Measurements from ENCODE around the gene TIMP3.
A peak's percentile ranks its signal among the peaks of the same experiment; 100 is the strongest.

The TIMP3 gene

DNA sequence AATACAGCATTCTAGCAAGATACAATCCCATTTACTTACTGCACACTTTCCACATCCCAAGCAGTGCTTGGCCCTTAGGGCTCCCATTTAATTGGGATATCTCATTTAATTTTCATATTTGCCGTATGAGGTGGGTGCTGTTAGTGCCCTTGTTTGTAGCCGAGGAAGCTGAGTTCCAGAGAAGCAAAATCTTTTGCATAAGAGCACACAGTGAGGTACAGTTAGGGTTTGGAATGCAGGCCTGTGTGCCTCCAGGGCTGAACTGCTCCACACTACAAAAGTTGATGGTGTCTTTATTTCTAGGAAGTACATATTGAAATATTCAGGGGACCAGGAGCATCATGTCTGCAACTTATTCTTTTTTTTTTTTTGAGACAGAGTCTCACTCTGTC, 15.5 kb upstream of the TIMP3 start:
- DNase-seq (ENCODE audit: low spot score): no peak

DNA sequence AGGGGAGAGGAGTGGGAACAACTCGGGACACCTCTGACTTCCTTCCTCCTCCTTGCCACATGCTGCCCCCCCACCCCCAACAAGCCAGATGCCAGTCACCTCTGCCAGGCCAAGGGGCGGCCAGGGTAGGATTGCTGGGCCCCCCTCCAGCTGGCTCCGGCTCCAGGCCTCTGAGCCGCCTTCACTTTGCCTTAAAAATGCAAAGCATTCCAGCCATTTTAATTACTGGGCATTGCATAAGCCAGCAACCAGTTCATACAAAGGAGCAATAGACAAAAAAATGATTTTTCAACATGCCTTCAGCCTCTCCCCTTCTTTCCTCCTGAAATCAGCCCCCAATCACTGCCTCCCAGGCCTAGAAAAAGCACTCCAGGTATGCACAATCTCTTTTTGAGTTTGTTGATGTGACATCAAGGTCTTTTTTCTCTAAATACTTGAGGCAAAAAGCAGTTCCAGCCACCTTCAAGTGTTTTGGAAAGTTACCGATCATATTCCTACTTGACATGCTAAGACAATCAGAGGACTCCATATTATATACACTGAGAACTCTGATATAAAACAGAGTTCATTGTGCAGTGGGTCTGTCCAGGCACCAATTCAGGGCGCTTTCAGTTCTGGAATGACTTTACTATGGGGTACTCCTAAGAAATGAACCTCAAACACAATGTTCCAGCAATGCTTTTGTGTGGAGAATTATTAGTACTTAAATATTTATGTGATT, 12.4 kb upstream of the TIMP3 start:
- no peak for DNase-seq (ENCODE audit: low spot score)

- no peak for DNase-seq (ENCODE audit: low spot score)
Measured at GRCh38 chr22:32789797-32790620, 11.5 kb upstream of the TIMP3 start.

DNA sequence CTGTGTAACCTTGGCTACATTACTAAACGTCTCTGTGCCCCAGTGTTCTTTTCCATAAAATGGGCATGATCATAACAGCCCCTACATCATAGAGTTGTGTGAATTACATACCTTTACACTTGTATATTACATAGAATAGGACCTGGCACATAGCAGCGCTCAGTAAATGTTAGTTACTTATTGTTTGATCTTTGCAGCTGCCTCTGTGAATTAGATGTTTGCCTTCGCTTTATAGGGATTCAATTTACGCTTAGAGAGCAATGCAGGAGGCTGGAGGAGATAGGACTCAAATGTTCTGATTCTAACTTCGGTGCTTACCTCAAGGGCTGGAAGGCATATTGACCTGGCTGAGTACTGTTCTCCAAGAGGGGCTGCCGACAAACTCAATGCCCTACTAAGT, 10.4 kb upstream of the TIMP3 start:
- no peak for DNase-seq (ENCODE audit: low spot score)

GRCh38 chr22:32791485-32791884, 10.0 kb upstream of the TIMP3 start:
- no peak for DNase-seq (ENCODE audit: low spot score)

DNA sequence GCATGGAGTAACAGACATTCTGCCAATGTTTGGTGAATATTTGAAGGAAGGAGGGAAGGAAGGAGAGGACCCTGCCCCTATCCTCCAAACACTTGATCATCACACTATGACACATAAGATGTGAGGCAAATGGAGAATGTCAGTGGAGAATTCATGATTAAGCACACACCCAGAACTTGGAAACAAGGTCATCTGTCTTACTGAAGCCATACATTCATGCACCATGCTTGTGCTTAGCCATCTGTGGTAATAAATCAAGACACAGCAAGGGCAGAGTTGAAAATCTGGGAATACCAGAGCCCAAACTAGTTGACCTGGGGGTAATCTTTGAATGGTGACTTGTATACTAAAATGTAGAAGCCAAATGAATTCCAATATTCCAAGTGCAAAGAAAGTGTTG, 7.9 kb upstream of the TIMP3 start:
- DNase-seq (ENCODE audit: low spot score): no peak

DNA sequence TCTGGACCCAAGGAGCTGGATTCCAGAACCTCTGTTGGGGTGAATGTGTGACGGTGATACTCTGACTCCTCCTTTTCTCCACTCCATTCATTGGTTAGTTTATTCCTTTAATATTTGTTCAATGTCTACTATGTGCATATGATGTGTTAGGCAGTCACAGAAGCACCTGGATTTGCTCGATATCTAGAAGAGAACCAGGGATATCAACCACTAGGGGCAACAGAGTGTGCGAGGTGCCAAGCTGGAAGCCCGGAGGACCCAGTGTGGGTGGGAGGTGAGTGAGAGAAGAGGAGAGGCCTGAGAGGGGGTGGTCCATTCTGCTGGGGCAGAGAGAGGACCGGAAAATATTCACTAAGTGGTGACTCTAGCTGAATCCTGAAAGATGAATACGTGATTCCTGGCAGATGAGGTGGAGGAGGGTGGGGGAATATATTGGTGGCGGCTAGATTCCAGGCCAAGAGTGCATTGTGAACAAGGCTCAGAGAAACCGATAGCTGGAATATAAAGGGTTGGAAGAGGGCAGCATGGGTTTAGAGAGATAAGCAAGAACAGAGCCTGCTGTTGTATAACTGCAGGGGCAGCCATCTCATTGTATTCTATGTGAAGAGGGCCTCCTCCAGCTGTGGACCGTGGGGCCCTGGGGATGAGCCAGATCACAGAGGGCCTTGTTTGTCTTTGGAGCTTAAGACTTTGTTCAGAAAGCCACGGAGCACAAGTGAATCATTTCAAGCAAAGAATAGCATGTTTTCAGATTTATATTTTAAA, 6.9 kb upstream of the TIMP3 start:
- DNase-seq (ENCODE audit: low spot score): peak; percentile 83

GRCh38 chr22:32795214-32795596, 6.3 kb upstream of the TIMP3 start:
- DNase-seq (ENCODE audit: low spot score): no peak

GRCh38 chr22:32796865-32797573, 4.5 kb upstream of the TIMP3 start:
- peak; percentile 82 for DNase-seq (ENCODE audit: low spot score)

GRCh38 chr22:32799496-32799895, 2.0 kb upstream of the TIMP3 start:
- DNase-seq (ENCODE audit: low spot score): no peak

- no peak for DNase-seq (ENCODE audit: low spot score)
Measured at GRCh38 chr22:32800158-32800882, 1.2 kb upstream of the TIMP3 start.

- DNase-seq (ENCODE audit: low spot score): no peak
Measured at GRCh38 chr22:32800994-32801536, 440 bp upstream of the TIMP3 start.

DNA sequence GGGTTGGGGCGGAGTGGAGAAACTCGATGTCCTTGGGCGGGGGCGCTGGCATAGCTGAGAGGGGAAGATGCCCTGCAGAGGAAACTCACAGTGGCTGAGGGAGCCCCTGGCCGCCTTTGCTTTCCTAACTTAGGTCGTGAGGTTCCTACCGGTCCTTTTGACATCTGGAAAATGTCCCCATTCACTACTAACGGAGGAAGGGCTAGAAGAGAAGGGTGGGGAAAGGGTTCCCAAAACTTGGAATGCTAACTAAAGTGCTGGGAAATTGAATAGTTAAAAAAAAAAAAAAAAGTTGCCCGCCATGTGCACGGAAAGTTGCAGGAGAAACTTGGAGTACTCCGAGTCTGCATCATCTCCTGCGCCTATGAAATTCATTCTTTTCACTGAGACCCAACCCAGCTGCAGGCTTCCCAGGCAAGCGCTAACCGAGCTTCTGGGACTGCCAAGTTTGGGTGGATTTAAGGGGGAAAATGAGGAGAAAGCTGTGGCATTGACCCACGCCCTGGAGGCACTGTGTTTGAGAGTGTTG, 796 bp downstream of the TIMP3 start:
- no peak for DNase-seq (ENCODE audit: low spot score)

DNA sequence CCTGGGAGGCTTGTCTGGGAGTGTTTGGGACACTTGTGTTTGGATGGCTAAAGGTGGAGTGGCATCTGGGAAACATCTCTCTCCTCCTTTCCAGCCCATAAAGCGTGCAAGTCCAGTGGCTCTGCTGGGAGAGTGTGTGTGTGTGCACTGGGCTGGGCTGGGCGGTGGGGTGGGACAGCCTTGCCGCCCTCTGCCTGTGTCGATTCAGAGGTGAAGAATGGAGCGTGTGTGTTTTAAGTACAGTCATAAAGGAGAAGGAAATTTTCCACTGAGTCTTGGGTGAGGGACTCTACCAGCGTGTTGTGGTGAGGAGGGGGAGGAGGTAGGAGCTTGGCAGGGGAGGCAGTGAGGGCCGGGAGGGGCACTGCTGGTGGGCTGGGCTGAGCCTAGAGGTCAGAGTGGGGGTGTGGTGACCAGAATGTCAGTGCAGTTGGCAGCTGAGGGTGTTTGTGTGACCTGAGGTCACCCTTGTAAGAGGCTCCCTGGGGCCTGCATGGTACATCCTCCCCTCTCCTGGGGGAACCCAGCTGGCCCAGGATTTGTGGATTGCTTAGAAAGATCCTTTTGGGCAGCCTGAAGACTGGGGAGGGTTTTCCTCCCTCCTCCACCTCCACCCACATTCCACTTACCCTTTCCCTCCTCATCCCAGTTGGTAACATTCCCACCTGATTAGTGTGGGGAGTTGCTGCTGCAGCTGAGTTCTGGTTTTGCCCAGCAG, 1.7 kb downstream of the TIMP3 start:
- DNase-seq (ENCODE audit: low spot score): no peak

- DNase-seq (ENCODE audit: low spot score): no peak
Measured at GRCh38 chr22:32803738-32804435, 2.4 kb downstream of the TIMP3 start.

GRCh38 chr22:32804531-32805360, 3.2 kb downstream of the TIMP3 start:
- no peak for DNase-seq (ENCODE audit: low spot score)

- DNase-seq (ENCODE audit: low spot score): no peak
Measured at GRCh38 chr22:32805361-32805881, 3.9 kb downstream of the TIMP3 start.

DNA sequence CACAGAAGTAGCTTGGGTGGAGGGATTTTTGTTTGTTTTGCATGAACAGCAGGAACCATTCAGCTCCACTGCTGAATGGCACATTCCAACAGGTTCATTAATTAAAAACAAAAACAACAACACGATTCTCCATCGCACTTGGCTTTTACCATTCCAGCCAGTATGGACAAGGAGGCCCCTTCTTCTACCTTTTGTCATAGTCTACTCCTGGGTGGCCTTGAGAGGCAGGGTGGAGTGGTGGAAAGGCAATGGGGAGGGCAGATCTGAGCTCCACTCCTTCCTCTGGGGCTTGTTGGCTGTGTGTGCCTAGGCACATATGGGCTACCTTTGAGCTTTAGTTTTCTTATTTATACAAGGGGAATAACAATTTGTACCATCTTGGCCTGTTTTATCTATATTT, 4.8 kb downstream of the TIMP3 start:
- no peak for DNase-seq (ENCODE audit: low spot score)

Measured in globus pallidus (tissue), 1 donor.